GM21367 (cell line): ENCODE data around the gene MRTFA.
"Not testable (repeated sequence)": the region's sequence is repeated elsewhere in the genome, so short reads cannot be mapped to it uniquely, and the experiment has no call there.

Source experiments
- ATAC-seq: cut with Tn5 transposase; IDR thresholded peaks from one replicate; pipeline ENCODE4 v1.9.1; 2021; ENCODE audit not compliant: unreplicated experiment

The MRTFA gene

DNA sequence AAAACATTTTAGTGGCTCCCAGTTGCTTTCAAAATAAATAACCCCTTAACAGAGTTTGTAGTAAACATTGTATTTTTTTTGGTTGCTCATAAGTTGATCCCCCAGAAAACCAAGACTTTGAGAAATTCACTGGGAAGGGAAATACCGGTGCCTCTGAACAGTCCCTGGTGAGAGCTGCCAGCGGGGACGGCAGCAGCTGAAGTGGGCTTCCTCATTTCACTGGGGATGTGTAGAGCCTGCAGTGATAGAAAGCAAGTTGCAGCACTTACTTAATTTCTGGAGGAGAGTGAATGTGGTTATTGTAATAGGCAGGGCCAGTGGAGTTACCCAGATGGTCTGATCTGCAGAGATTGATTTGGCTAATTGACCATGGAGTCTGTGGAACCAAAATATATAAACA, 24.2 kb upstream of the MRTFA start:
- ATAC-seq: no peak

DNA sequence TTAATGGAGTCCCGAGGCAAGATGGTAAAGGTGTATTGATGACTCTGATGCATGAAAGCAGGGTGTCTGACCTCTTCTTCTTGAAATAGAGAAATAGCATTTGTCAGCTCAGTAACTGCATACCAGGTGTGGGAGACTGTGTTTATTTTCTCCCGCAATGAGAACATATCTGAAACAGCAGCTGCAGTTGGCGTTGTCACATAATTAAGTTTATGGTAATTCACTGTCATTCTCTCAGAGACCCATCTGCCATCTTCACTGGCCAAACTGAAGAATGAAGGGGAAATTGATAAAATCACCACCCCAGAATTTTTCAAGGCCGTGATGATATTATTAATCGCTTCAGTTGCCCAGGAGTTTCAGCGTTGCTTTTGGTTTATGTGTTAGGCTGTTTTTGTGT, 22.6 kb upstream of the MRTFA start:
- ATAC-seq: no peak

DNA sequence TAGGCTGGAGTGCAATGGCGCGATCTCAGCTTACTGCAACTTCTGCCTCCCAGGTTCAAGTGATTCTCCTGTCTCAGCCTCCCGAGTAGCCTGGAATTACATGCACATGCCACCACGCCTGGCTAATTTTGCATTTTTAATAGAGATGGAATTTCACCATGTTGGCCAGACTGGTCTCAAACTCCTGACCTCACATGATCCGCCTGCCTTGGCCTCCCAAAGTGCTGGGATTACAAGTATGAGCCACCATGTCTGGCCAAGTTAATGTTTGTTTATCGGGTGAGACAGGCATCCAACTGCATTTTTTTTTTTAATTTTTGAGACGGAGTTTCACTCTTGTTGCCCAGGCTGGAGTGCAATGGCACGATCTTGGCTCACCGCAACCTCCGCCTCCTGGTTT, 20.1 kb upstream of the MRTFA start:
- ATAC-seq: not testable (repeated sequence)

DNA sequence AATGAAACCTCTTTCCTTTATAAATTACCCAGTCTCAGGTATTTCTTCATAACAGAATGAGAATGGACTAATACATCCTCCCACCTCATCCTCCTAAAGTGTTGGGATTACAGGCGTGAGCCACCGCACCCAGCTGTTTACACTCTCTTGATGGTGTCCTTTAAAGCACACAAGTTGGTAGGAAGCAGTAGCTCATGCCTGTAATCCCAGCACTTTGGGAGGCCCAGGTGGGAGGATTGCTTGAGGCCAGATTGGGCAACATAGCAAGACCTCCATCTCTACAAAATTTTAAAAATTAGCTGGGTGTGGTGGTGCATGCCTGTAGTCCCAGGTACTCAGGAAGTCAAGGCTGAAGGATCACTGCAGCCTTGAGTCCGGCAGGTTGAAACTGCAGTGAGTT, 19.4 kb upstream of the MRTFA start:
- ATAC-seq: not testable (repeated sequence)

DNA sequence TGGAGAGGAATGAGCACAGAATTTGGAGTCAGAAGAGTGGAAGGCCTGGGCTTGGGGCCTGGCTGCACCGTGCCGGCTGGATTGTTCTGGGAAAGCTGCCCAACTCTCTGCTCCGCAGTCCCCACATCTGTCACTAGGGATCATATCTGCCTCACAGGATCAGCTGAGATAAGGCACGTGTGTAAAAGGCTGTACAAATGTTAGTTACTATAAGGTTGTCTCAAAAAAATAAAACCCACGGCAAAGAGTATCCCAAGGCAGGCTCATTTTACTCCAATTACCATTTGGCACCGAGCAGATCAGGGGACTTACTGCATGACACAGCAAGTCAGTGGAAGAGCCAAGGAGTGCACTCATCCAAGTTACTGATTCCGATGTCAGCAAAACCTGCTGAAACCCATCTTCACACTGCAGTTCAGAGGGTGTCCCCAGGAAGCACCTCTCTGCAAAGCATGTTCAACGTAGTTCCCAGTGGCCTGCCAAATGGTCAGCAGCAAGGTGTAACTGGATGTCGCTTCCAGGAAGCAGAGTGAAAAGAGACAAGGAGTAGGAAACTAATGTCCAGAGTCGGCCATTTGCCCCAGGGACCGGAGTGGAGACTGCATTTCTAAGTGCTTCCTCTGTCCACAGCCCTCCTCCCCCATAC, 18.1 kb upstream of the MRTFA start:
- ATAC-seq: no peak

DNA sequence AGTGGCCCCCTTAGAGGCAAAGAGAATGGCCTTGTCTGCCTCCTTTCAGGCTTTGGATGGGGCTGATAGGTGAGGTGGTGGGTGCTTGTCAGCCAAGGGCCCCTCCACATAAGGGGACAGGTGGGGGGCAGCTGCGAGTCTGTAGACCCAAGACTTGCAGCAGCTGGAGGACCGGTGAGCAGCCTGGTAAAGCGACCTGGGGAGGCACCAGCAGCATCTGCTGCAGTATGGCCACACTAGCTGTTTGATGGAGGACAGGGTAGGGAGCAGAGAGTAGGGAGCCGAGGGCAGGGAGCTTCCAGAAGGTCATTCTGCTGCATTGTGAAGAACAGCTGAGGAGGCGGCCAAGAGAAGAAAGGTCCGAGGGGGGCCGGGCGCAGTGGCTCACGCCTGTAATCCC, 16.8 kb upstream of the MRTFA start:
- ATAC-seq: no peak

DNA sequence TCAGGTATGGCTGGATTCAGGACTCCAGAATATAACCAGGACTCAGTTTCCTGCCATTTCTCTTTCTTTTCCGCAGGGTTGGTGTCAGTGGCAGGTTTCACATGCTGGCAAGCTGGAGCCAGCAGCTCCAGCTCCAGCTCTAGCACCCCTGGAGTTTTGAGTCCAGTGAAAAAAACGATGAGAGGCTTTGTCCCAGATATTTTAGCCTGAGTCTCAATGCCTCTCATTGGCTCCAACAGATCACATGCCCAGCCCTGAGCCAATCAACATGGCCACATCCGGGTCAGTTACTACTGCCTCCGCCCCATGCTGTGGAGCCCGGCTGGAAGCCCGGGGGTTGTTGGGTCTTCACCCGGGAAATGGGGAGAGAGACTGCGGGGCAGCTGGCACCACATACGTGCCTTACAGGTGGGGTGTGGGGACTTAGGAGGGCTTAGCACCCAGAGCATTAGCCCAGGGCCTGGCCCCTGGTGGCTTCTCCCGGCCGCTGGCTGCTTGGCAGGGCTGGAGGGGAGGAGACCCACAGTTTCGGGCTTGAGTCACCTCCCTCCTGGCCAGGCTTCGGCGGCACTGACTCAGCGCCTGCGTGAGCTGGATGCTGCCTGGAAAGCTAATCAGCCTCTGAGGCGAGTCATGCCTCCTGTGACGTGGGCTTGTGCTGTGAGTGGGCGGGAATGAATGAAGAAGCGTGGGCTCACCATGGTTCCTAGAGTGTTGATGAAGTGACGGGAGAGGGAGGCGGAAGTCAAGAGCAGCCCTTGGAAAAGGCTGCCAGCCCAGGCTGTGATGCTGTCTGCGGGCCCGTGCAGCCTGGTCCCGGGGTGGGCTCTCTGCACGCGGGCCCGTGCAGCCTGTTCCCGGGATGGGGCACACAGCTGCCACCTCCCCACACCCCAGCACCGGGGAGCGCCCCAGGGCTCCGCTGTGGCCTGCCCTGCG, 15.3 kb upstream of the MRTFA start:
- ATAC-seq: no peak

DNA sequence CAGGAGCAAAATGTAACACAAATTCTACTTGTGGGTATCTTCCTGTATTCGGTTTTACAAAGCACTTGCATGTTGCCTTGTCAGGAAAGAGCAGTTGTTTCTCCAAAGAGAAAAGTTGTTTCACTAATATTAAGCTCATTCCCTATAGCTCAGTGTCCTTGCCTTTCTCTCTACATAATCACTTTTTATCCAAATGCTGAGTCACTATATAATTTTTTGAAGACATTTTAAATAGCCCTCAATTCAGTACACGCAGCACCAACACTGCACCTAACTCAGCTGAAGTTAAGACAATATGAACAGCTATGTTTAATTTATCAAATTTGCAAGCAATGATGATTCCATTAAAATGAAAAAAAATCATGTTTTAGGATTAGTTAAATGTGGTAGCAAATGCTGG, 14.5 kb upstream of the MRTFA start:
- ATAC-seq: no peak

DNA sequence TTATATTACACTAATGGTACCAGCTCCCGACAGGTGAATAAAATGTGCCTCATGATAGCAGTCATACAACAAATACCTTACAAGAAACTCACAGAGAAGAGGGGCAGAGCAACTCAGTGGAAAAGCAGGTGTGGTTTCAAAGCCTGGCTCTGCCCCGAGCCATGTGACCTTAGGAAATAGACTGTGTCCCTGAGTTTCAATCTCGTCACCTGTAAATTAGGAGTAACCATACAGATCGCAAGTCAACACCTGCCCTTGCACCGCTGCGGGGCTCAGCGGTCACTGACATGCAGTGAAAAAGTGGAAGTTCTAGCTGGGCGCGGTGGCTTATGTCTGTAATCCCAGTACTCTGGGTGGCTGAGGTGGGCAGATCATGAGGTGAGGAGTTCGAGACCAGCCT, 11.9 kb upstream of the MRTFA start:
- ATAC-seq: no peak

DNA sequence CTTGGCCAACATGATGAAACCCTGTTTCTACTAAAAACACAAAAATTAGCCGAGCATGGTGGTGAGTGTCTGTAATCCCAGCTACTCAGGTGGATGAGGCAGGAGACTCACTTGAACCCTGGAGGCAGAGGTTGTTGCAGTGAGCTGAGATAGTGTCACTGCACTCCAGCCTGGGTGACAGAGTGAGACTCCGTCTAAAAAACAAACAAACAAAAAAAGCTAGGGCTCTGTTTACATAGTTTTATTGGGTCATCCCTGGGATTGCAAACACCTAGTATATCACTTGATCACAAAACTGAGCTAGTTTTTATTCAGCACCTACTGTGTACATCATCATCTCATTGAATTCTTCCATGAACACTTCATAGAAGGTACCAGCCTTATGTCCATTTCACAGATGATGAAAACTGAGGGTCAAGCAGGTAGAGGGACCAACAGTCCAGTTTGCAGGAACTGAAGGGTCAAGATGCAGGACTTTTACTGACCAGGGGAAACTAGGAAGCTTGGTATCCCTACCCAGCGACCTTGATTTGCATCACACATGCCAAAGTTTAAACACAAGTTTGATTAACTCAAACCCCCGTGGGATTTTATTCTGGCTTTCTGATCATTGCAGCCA, 9.2 kb upstream of the MRTFA start:
- ATAC-seq: no peak

DNA sequence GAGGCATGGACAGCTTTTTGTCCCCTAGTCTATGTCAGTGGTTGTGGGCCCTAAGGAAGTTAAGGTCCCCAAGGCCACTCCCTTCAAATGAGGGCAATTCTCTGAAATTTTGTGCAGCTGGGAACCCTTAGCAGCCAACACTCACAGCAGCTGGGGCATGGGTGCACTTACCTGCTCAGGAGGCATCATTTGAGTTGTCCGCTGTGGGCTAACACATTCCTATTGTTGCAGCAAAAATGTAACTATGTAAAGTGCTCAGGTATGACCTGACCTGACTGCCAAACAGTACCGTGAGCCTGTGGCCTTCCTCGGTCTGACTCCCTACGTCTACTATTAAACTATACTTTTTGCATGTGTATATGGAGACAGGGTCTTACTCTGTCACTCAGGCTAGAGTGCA, 5.8 kb upstream of the MRTFA start:
- no peak for ATAC-seq

DNA sequence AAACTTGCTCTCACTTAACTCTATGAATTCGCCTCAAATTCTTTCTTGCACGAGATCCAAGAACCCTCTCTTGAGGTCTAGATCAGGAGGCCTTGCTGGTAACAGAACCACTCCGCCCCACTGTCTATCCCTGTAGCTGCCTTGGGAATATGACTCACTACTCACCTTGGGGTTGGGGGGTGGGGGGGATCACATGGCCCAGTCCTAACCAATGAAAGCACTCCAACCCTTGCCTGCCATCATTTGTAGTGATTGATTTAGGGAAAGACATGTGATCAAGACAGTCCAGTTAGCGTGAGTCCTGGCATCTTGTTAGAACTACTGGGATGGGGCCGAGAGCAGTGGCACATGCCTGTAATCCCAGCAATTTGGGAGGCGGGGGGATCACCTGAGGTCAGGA, 4.8 kb upstream of the MRTFA start:
- no peak for ATAC-seq

DNA sequence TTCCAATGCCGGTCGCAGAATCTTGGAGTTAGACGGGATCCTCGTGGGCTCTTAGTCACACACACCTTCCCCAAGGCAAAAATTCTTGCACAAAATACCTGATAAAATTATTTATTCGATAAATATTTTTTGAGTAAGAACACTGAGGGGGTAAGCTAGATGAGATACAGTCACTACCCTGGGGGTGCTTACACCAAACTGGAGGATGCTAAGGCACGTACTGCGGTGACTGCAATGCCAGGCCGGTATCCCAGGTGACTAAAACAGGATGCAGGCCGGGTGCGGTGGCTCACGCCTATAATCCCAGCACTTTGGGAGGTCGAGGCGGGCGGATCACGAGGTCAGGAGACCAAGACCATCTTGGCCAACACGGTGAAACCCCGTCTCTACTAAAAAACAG, 1.7 kb upstream of the MRTFA start:
- ATAC-seq: no peak

DNA sequence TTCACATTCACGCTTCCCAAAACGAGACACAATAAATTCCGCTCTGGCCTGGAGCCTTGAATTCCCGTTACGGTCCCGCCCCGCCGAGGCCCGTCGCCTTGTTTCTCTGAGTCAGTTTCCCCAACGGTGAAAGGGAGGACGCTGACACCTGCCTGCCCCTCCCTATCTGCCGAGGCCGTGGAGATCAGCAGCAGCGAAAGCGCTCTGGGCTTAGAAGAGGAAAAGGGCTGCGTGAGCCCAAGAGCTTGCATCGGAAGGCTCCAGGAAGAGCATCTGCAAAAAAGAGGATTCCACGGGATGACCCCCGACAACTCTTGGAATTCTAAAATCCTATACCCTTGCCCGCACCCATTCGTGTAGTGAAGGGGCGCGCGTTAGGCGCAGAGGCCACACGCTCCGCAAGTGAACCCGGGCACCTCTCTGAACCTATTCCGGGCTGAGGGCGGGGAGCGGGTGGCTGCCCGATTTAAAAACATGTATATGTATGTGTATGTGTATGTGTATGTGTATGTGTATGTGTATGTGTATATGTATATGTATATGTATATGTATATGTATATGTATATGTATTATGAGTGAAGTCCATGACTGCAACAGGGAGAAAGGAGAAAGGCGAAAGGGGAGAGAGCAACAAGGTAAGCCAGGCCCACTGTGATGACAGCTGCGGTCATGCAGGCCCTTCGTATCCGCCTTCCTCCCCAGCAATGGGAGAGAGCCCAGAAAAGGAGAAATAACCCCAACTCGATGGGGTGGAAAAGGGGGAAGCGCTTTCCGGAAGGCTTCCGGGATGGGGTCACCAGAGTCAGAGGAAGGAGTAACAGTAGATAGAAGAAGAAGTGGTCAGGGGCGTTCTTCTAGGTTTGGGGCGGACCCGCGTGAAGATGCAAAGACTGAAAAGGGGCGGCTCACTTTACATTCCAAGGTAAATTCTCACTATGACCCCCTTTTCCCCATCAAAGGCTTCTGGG, 948 bp upstream of the MRTFA start:
- no peak for ATAC-seq

DNA sequence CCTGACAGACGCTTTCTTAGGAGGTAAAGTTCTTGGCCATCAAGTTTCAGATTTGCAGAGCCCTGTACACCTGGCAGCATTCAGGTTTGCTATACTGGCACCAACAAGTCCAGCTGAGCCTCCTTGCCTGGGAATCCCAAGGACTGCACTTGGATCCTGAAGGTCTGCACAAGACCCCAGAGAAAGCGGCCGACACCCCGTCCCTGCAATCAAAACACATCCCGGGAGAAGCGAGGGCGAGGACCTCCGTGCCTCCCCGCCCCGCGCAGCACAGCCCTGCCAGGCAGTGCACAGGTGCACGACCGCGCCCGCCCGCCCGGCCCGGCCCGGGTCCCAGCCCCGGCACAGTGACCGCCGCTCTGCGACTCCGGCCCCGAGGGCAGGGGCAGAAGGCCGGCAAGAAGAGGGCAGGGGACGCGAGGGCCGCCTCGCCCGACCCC, 559 bp downstream of the MRTFA start:
- ATAC-seq: peak; percentile 6

DNA sequence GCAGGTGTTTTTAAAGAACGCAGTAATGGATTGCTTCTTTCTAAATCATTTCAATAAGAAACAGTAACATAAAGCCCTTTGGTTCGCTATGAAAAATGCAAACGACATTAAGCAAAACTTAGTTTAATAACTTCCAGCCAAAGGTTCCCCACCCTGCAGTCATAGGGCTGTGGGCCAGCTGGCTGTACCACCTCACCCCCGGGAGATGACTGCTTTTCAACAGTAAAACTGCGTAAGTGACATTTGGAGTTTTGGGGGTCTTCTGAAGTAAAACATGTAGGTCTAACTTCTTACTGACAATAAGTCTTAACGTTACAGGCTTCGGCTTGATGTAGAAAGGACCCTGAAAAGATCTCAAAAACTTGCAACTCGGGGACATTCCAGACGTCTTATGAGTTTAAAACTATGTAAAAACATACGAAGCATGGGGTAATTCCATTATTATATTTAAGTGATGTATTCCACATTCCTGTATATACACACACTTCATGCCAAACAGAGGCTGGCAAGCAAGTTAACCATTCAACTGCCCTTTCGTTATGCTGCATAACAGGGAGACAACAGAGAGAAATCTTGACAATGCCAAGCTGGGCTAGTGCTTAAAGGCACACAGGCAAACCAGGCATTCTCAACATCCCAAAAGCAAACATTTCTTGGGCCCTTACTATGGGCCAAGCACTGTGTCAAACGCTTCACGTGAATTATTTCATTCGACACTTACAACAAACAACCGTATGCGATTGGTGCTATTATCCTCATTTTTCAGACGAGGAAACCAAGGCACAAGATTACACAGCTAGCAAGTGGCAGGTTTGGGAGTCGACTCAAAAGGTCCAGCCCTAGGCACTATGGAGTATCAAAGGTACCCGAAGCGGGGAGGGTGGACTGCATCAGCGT, 1.2 kb downstream of the MRTFA start:
- ATAC-seq: no peak

DNA sequence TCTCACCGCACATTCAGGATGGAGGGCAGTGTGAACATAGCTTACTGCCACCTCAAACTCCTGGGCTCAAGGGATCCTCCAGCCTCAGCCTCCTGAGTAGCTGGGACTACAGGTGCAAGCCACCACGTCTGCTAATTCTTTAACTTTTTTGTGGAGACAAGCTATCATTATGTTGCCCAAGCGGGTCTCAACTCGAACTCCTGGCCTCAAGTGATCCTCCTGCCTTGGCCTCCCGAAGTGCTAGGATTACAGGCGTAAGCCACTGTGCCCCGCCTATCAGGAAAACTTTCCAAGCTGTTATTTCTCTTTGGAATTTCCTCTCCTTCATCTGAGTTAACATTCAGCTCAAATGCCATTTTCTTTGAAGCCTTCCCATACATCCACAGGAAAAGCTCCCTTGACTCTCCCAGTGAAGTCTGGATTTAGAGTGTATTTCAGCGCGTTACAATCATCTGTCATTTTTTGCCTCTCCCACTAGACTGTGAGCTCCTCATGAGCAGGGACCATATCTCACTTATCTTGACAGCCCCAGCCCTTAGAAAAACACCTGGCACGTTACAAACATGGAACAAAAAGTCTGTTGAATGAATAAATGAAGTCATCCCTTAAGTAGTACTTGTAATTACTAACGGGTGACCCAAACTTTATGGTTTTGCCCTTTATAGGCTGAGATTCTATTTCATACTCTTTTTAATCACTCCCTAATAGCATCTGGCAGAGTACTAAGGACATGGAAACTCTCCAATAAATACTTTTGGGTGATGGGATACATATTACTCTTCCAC, 2.2 kb downstream of the MRTFA start:
- no peak for ATAC-seq

DNA sequence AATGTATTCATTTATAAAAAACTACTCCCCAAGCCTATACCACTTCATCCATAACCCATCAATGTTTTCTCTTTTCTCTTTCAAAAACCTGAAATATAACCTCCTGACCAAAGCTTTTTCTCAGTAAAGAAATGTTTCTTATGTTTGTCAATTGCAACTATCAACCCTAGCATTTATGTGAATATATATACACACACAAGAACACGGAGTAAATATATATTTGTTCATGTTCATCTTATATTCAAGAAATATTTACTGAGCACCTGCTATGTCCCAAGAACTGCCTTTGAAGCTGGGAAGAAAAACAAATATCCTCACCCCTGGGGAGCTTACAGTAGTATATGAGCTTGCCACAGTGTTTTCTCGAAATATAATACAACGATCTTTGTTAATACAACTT, 3.5 kb downstream of the MRTFA start:
- ATAC-seq: no peak

DNA sequence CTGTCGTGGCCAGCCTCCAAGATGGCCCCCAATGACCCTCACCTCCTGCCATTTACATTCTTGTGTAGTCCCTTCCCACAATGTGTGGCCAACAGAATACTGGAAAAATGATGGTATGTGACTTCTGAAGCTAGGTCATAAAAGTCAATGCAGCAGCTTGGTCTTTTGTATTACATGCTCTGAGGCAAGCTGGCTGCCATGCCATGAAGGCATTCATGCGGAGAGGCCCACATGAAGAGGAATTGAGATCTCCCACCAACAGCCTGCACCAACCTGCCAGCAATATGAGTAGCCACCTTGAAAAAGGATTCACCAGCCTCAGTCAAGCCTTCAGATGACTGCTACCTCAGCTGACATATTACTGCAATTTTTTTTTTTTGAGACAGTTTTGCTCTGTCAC, 4.6 kb downstream of the MRTFA start:
- ATAC-seq: no peak
